Upper lobe of right lung (tissue), 1 donor: Measurements from ENCODE around the gene DNASE1L2. TPM values are rescaled to one million over a fixed set of nuclear protein-coding genes. Genes with fewer than 3 reads are reported as not detected.

ENCODE experiments used
- ATAC-seq: fragments of 200-7000 bp; cut with Tn5 transposase; one replicate; pipeline ENCODE4 v1.9.1; 2020; ENCODE audit warnings: mild to moderate bottlenecking, moderate library complexity
- DNase-seq: peaks from one replicate; pipeline ENCODE4 v3.0.0-alpha.2; 2020
- H3K27ac ChIP-seq: fragments of 200-600 bp; one replicate; pipeline ENCODE4 v1.8.0; 2022
- H3K27me3 ChIP-seq: fragments of 200-600 bp; one replicate; pipeline ENCODE4 v1.8.0; 2022; ENCODE audit warnings: mild to moderate bottlenecking
- H3K36me3 ChIP-seq: fragments of 200-600 bp; one replicate; pipeline ENCODE4 v1.8.0; 2022
- H3K4me1 ChIP-seq: fragments of 200-600 bp; one replicate; pipeline ENCODE4 v1.8.0; 2022
- H3K4me3 ChIP-seq: fragments of 200-600 bp; one replicate; pipeline ENCODE4 v1.8.0; 2022; ENCODE audit warnings: mild to moderate bottlenecking
- H3K9me3 ChIP-seq: fragments of 200-600 bp; one replicate; pipeline ENCODE4 v1.8.0; 2022
- intact Hi-C: fragments of 100-400 bp; cut with DNase I; formaldehyde crosslinking; loops from one replicate; pipeline ENCODE4 v1.11.0; 2022
- total RNA-seq: library from RNA; stranded (reverse); fragmentation: NEBNext Ultra II Directional; extraction: Animal tissue kit (Norgen Biotek cat#: 25700); gene quantifications from one replicate; pipeline ENCODE4 v1.2.1, GENCODE V29; 2021
- TF ChIP-seq, protein P1 (sequence below): fragments of 200-600 bp; IDR thresholded peaks from one replicate; pipeline ENCODE4 v1.8.0; 2022; ENCODE audit warnings: antibody characterized with exemption
- donor health status: DM: no; HTN: yes; CAD: no; lungs with severe emphysema.

Gene DNASE1L2
- total RNA-seq, 1 donor from 2014 or later, result 0.78 TPM

DNA sequence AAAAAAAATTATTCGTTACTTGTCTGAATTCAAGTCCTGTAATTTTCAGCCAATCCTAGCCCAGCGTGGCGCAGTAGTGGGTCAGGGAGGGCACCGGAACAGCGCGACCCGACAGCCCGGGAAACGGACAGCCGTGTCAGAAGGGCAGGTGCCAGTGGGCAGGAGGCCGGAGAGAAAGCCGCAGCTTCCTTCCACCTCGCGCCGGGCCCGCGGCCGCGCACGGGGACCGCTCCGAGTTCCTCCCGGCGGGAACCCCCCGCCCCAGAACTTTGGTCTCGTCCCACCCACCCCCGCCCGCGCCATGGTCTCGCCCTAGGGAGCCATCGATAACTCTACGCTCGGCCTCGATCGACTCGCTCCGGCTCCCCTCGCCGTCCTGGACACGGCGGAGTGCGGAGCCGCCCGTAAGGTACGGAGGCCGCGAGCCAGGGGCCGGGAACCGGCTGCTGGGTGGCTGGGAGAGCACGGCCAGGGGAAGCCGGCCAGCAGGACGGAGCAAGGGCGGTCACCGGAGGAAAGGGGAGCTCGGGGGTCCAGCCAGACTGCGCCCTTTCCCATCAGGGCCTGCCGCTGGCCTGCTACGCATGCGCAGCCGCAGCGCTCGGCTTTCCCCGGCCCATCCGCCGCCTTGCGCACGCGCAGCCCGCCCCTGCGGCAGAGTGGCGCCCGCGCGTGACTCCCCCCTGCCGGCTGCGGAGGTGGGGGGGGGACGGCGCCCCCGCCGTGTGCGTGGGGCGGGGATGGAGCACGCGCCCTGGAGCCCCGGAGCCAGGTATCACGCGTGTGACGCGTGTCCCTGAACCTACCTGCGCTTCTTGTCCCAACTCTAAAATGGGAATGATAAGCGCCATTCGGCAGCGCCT, 30.9 kb upstream of the DNASE1L2 start, which contains the start of gene MLST8:
Gene MLST8 (plus strand): TSS at position 351 of the 863 bp plus-strand sequence. CDS start 632 bp downstream, outside the sequence.
- DNase-seq, result peak; percentile 94
- Histone ChIP-seq H3K27ac (peak within 1 kb of the TSS; percentile 98), H3K36me3 (peaks cover 34% of the 10 kb centered on the region), H3K4me3 (peak within 1 kb of the TSS; percentile 86), H3K27me3 (no peaks in the 10 kb centered on the region), H3K9me3 (no peaks in the 10 kb centered on the region), H3K4me1 (peaks cover 18% of the 10 kb centered on the region)
- ATAC-seq, result peak; percentile 96
- TF ChIP-seq, protein P1, sequence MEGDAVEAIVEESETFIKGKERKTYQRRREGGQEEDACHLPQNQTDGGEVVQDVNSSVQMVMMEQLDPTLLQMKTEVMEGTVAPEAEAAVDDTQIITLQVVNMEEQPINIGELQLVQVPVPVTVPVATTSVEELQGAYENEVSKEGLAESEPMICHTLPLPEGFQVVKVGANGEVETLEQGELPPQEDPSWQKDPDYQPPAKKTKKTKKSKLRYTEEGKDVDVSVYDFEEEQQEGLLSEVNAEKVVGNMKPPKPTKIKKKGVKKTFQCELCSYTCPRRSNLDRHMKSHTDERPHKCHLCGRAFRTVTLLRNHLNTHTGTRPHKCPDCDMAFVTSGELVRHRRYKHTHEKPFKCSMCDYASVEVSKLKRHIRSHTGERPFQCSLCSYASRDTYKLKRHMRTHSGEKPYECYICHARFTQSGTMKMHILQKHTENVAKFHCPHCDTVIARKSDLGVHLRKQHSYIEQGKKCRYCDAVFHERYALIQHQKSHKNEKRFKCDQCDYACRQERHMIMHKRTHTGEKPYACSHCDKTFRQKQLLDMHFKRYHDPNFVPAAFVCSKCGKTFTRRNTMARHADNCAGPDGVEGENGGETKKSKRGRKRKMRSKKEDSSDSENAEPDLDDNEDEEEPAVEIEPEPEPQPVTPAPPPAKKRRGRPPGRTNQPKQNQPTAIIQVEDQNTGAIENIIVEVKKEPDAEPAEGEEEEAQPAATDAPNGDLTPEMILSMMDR, result peak; percentile 22
- intact Hi-C loops, result no loop called here

GRCh38 chr16:2205967-2206313, 30.3 kb upstream of the DNASE1L2 start:
- no peak for ATAC-seq
- no peak for DNase-seq

DNA sequence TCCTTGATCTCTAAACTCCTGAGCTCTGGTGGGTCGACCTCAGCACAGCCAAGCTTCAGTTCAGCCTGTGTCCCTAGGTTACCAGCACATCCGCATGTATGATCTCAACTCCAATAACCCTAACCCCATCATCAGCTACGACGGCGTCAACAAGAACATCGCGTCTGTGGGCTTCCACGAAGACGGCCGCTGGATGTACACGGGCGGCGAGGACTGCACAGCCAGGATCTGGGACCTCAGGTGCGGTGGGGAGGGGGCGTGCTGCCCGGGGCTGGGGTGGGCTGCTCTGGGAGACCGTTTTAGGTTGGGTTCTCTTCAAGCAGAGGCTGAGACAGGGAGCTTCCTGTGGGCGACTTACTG, 29.8 kb upstream of the DNASE1L2 start:
- no peak for ATAC-seq
- intact Hi-C loops, result no loop called here
- Histone ChIP-seq H3K4me3 (peak overlapping the region; percentile 86), H3K27me3 (no peaks in the 10 kb centered on the region), H3K27ac (peak overlapping the region; percentile 98), H3K36me3 (peaks cover 34% of the 10 kb centered on the region), H3K4me1 (peaks cover 18% of the 10 kb centered on the region), H3K9me3 (no peaks in the 10 kb centered on the region)
- DNase-seq, result no peak
- TF ChIP-seq, protein P1, result no peak

More at GRCh38 chr16:2205967-2206313, 30.3 kb upstream of the DNASE1L2 start:
- peaks cover 34% of the 10 kb centered on the region for H3K36me3 ChIP-seq
- H3K9me3 ChIP-seq, result no peaks in the 10 kb centered on the region
- H3K27ac ChIP-seq, result peak overlapping the region; percentile 98
- TF ChIP-seq, protein P1, result no peak
- H3K27me3 ChIP-seq, result no peaks in the 10 kb centered on the region
- peak overlapping the region; percentile 86 for H3K4me3 ChIP-seq
- H3K4me1 ChIP-seq, result peaks cover 18% of the 10 kb centered on the region
- intact Hi-C loops, result no loop called here

DNA sequence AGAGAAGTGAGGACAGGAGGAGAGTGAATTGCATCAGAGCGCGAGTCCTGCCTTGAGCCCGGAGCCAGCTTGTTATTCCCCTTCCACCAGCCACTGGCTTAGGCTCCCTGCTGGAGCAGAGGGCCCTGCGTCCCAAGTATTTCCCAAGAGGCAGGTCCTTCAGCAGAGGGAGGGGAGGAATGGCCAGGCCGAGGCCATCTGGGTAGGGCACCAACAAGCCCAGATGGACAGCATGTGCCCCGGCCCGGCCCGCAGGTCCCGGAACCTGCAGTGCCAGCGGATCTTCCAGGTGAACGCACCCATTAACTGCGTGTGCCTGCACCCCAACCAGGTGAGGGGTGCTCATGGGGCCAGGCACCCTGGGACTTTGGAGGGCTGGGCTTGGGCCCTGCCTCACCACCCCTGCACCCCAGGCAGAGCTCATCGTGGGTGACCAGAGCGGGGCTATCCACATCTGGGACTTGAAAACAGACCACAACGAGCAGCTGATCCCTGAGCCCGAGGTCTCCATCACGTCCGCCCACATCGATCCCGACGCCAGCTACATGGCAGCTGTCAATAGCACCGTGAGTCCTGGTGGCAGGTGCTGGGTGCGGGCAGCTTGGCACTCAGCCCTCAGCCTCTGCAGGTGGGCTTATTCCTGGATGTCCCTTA, 29.3 kb upstream of the DNASE1L2 start:
- intact Hi-C loops, result no loop called here
- no peak for DNase-seq
- Histone ChIP-seq H3K27ac (no peak overlapping the region), H3K36me3 (peaks cover 34% of the 10 kb centered on the region), H3K27me3 (no peaks in the 10 kb centered on the region), H3K4me1 (peaks cover 20% of the 10 kb centered on the region), H3K9me3 (no peaks in the 10 kb centered on the region), H3K4me3 (no peak overlapping the region)
- TF ChIP-seq, protein P1, result no peak
- ATAC-seq, result no peak

DNA sequence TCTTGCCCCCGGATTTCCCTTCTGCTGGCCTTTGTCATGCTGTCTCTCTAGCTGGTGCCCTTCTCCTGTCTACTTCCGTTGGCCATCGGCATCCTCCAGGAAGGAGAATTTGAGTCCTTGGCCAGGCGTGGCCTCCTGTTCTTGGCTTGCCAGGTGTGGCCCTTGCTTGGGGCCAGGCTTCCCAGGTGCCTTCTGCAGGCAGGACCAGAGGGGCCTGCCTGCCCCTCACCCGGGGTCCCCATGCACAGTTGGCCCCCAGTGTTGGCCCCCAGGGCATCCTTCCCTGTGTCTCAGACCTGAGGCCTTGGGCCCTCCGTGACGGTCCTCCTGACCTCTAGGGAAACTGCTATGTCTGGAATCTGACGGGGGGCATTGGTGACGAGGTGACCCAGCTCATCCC, 28.4 kb upstream of the DNASE1L2 start:
- Histone ChIP-seq H3K4me1 (peaks cover 29% of the 10 kb centered on the region), H3K36me3 (peaks cover 34% of the 10 kb centered on the region), H3K27me3 (no peaks in the 10 kb centered on the region), H3K4me3 (no peak overlapping the region), H3K27ac (no peak overlapping the region), H3K9me3 (no peaks in the 10 kb centered on the region)
- ATAC-seq (no peak), DNase-seq (no peak)
- intact Hi-C loops, result no loop called here
- TF ChIP-seq, protein P1, result no peak
